HUES48 (cell line): ENCODE data around the gene MEG3.

Source experiments
- H3K27ac ChIP-seq: one replicate; pipeline ENCODE4 v1.7.0; 2013; ENCODE audit warnings: low read depth, low read length, inconsistent platforms
- H3K27me3 ChIP-seq: 2 replicates; pipeline ENCODE4 v1.6.1; 2013; ENCODE audit warnings: mild to moderate bottlenecking, low read length; ENCODE audit not compliant: control insufficient read depth, insufficient read depth
- H3K36me3 ChIP-seq: 2 replicates; pipeline ENCODE4 v1.6.1; 2013; ENCODE audit warnings: low read length; ENCODE audit not compliant: control insufficient read depth, insufficient read depth
- H3K4me1 ChIP-seq: 2 replicates; pipeline ENCODE4 v1.6.1; 2013; ENCODE audit warnings: mild to moderate bottlenecking, low read length; ENCODE audit not compliant: control insufficient read depth, insufficient read depth
- H3K4me3 ChIP-seq: 2 replicates; pipeline ENCODE4 v1.5.1; 2013; ENCODE audit warnings: mild to moderate bottlenecking, low read depth, low read length
- H3K9ac ChIP-seq: 2 replicates; pipeline ENCODE4 v1.6.1; 2013; ENCODE audit warnings: mild to moderate bottlenecking, low read depth, low read length, moderate library complexity
- H3K9me3 ChIP-seq: 2 replicates; pipeline ENCODE4 v1.6.1; 2013; ENCODE audit warnings: low read length; ENCODE audit not compliant: control insufficient read depth, insufficient read depth

Gene MEG3

GRCh38 chr14:100782516-100783320 lies 43.2 kb upstream of the MEG3 start:
- H3K9me3 ChIP-seq = no peaks in the 10 kb centered on the region
- no peaks in the 10 kb centered on the region for H3K36me3 ChIP-seq
- no peak overlapping the region for H3K27ac ChIP-seq
- H3K4me1 ChIP-seq = no peaks in the 10 kb centered on the region
- no peak overlapping the region for H3K9ac ChIP-seq
- no peaks in the 10 kb centered on the region for H3K27me3 ChIP-seq
- no peak overlapping the region for H3K4me3 ChIP-seq

GRCh38 chr14:100783630-100784370 lies 42.1 kb upstream of the MEG3 start:
- Histone ChIP-seq H3K27me3 (no peaks in the 10 kb centered on the region), H3K9ac (no peak overlapping the region), H3K27ac (no peak overlapping the region), H3K9me3 (no peaks in the 10 kb centered on the region), H3K36me3 (no peaks in the 10 kb centered on the region), H3K4me1 (no peaks in the 10 kb centered on the region), H3K4me3 (no peak overlapping the region)

GRCh38 chr14:100784523-100785337 lies 41.2 kb upstream of the MEG3 start:
- no peaks in the 10 kb centered on the region for H3K4me1 ChIP-seq
- H3K36me3 ChIP-seq = no peaks in the 10 kb centered on the region
- H3K27ac ChIP-seq = no peak overlapping the region
- no peak overlapping the region for H3K4me3 ChIP-seq
- no peak overlapping the region for H3K9ac ChIP-seq
- no peaks in the 10 kb centered on the region for H3K9me3 ChIP-seq
- H3K27me3 ChIP-seq = no peaks in the 10 kb centered on the region

GRCh38 chr14:100785338-100785615 lies 40.6 kb upstream of the MEG3 start:
- Histone ChIP-seq H3K9ac (no peak overlapping the region), H3K9me3 (no peaks in the 10 kb centered on the region), H3K27ac (no peak overlapping the region), H3K36me3 (no peaks in the 10 kb centered on the region), H3K27me3 (no peaks in the 10 kb centered on the region), H3K4me1 (no peaks in the 10 kb centered on the region), H3K4me3 (no peak overlapping the region)

GRCh38 chr14:100785626-100786025 lies 40.3 kb upstream of the MEG3 start:
- no peaks in the 10 kb centered on the region for H3K27me3 ChIP-seq
- no peak overlapping the region for H3K27ac ChIP-seq
- no peaks in the 10 kb centered on the region for H3K36me3 ChIP-seq
- H3K4me1 ChIP-seq = no peaks in the 10 kb centered on the region
- H3K4me3 ChIP-seq = no peak overlapping the region
- no peak overlapping the region for H3K9ac ChIP-seq
- no peaks in the 10 kb centered on the region for H3K9me3 ChIP-seq

GRCh38 chr14:100786131-100786530 lies 39.8 kb upstream of the MEG3 start:
- H3K4me1 ChIP-seq = no peaks in the 10 kb centered on the region
- H3K36me3 ChIP-seq = no peaks in the 10 kb centered on the region
- H3K4me3 ChIP-seq = no peak overlapping the region
- no peaks in the 10 kb centered on the region for H3K27me3 ChIP-seq
- H3K9ac ChIP-seq = no peak overlapping the region
- no peak overlapping the region for H3K27ac ChIP-seq
- H3K9me3 ChIP-seq = no peaks in the 10 kb centered on the region

GRCh38 chr14:100786576-100787219 lies 39.2 kb upstream of the MEG3 start:
- Histone ChIP-seq H3K9me3 (no peaks in the 10 kb centered on the region), H3K27me3 (no peaks in the 10 kb centered on the region), H3K4me3 (no peak overlapping the region), H3K9ac (no peak overlapping the region), H3K27ac (no peak overlapping the region), H3K36me3 (no peaks in the 10 kb centered on the region), H3K4me1 (no peaks in the 10 kb centered on the region)

- Histone ChIP-seq H3K36me3 (no peaks in the 10 kb centered on the region), H3K9ac (no peak overlapping the region), H3K27ac (no peak overlapping the region), H3K4me1 (no peaks in the 10 kb centered on the region), H3K9me3 (no peaks in the 10 kb centered on the region), H3K27me3 (no peaks in the 10 kb centered on the region), H3K4me3 (no peak overlapping the region)
These were observed 38.3 kb upstream of the MEG3 start for GRCh38 chr14:100787659-100788058.

- H3K27ac ChIP-seq = no peak overlapping the region
- H3K36me3 ChIP-seq = no peaks in the 10 kb centered on the region
- H3K27me3 ChIP-seq = no peaks in the 10 kb centered on the region
- H3K4me3 ChIP-seq = no peak overlapping the region
- H3K9ac ChIP-seq = no peak overlapping the region
- H3K9me3 ChIP-seq = no peaks in the 10 kb centered on the region
- H3K4me1 ChIP-seq = no peaks in the 10 kb centered on the region
These were observed 37.4 kb upstream of the MEG3 start for GRCh38 chr14:100788517-100788916.

GRCh38 chr14:100788942-100789341 lies 37.0 kb upstream of the MEG3 start:
- H3K36me3 ChIP-seq = no peaks in the 10 kb centered on the region
- no peaks in the 10 kb centered on the region for H3K9me3 ChIP-seq
- H3K9ac ChIP-seq = no peak overlapping the region
- H3K4me3 ChIP-seq = no peak overlapping the region
- no peaks in the 10 kb centered on the region for H3K27me3 ChIP-seq
- H3K27ac ChIP-seq = no peak overlapping the region
- no peaks in the 10 kb centered on the region for H3K4me1 ChIP-seq
